T-helper 2 cell treated with Interferon-gamma antibody and Interleukin-4, amounts not matched to agents 5 μg/mL and 100 μg/mL, for 36 hours (primary cell): ENCODE results near the gene CNTN1.

Experiments
- DNase-seq: peaks from one replicate; pipeline ENCODE4 v3.0.0; 2021; ENCODE audit warnings: low spot score
- H3K27ac Mint-ChIP-seq: one replicate; pipeline ENCODE4 v1.8.0; 2021; ENCODE audit warnings: mild to moderate bottlenecking, mixed read lengths
- H3K27me3 Mint-ChIP-seq: one replicate; pipeline ENCODE4 v1.8.0; 2021; ENCODE audit warnings: low read depth, mixed read lengths
- H3K36me3 Mint-ChIP-seq: one replicate; pipeline ENCODE4 v1.8.0; 2021; ENCODE audit warnings: low read depth, mixed read lengths
- H3K4me1 Mint-ChIP-seq: one replicate; pipeline ENCODE4 v1.8.0; 2021; ENCODE audit warnings: low read depth, mixed read lengths
- H3K4me3 Mint-ChIP-seq: one replicate; pipeline ENCODE4 v1.8.0; 2022; ENCODE audit warnings: mild to moderate bottlenecking, moderate library complexity, mixed read lengths
- H3K9me3 Mint-ChIP-seq: one replicate; pipeline ENCODE4 v1.8.0; 2021; ENCODE audit warnings: mixed read lengths

The CNTN1 gene

GRCh38 chr12:40957417-40957816 lies 265.2 kb downstream of the CNTN1 start:
- Mint-ChIP-seq H3K4me1 (no peaks in the 10 kb centered on the region), H3K27me3 (no peaks in the 10 kb centered on the region), H3K9me3 (no peaks in the 10 kb centered on the region), H3K36me3 (no peaks in the 10 kb centered on the region), H3K27ac (no peak overlapping the region), H3K4me3 (no peak overlapping the region)
- no peak for DNase-seq

GRCh38 chr12:40959041-40959440 lies 266.8 kb downstream of the CNTN1 start:
- no peaks in the 10 kb centered on the region for H3K9me3 Mint-ChIP-seq
- no peaks in the 10 kb centered on the region for H3K4me1 Mint-ChIP-seq
- no peaks in the 10 kb centered on the region for H3K27me3 Mint-ChIP-seq
- no peak for DNase-seq
- H3K4me3 Mint-ChIP-seq = no peak overlapping the region
- H3K36me3 Mint-ChIP-seq = no peaks in the 10 kb centered on the region
- H3K27ac Mint-ChIP-seq = no peak overlapping the region

- DNase-seq = no peak
- no peaks in the 10 kb centered on the region for H3K9me3 Mint-ChIP-seq
- no peak overlapping the region for H3K27ac Mint-ChIP-seq
Observed at GRCh38 chr12:40963751-40964150, 271.5 kb downstream of the CNTN1 start.

GRCh38 chr12:40969796-40970195 lies 277.6 kb downstream of the CNTN1 start:
- Mint-ChIP-seq H3K4me1 (no peaks in the 10 kb centered on the region), H3K9me3 (no peaks in the 10 kb centered on the region), H3K27ac (no peak overlapping the region), H3K4me3 (no peak overlapping the region), H3K36me3 (no peaks in the 10 kb centered on the region), H3K27me3 (no peaks in the 10 kb centered on the region)
- DNase-seq = no peak

More at GRCh38 chr12:40963751-40964150, 271.5 kb downstream of the CNTN1 start:
- Mint-ChIP-seq H3K36me3 (no peaks in the 10 kb centered on the region), H3K4me1 (no peaks in the 10 kb centered on the region), H3K27me3 (no peaks in the 10 kb centered on the region), H3K4me3 (no peak overlapping the region)

- H3K36me3 Mint-ChIP-seq = no peaks in the 10 kb centered on the region
- no peaks in the 10 kb centered on the region for H3K4me1 Mint-ChIP-seq
- H3K4me3 Mint-ChIP-seq = no peak overlapping the region
- no peak overlapping the region for H3K27ac Mint-ChIP-seq
- no peaks in the 10 kb centered on the region for H3K9me3 Mint-ChIP-seq
- no peaks in the 10 kb centered on the region for H3K27me3 Mint-ChIP-seq
- DNase-seq = no peak
Observed at GRCh38 chr12:40970320-40970907, 278.2 kb downstream of the CNTN1 start.

GRCh38 chr12:40971911-40972310 lies 279.7 kb downstream of the CNTN1 start:
- Mint-ChIP-seq H3K4me1 (no peaks in the 10 kb centered on the region), H3K27ac (no peak overlapping the region), H3K9me3 (no peaks in the 10 kb centered on the region), H3K27me3 (no peaks in the 10 kb centered on the region), H3K36me3 (no peaks in the 10 kb centered on the region), H3K4me3 (no peak overlapping the region)
- DNase-seq = no peak

- DNase-seq = no peak
- H3K36me3 Mint-ChIP-seq = no peaks in the 10 kb centered on the region
- H3K4me3 Mint-ChIP-seq = no peak overlapping the region
- H3K27ac Mint-ChIP-seq = no peak overlapping the region
- H3K4me1 Mint-ChIP-seq = no peaks in the 10 kb centered on the region
- H3K9me3 Mint-ChIP-seq = no peaks in the 10 kb centered on the region
- H3K27me3 Mint-ChIP-seq = no peaks in the 10 kb centered on the region
Observed at GRCh38 chr12:40976546-40976945, 284.3 kb downstream of the CNTN1 start.

- Mint-ChIP-seq H3K9me3 (no peaks in the 10 kb centered on the region), H3K27ac (no peak overlapping the region), H3K4me1 (no peaks in the 10 kb centered on the region), H3K27me3 (no peaks in the 10 kb centered on the region), H3K4me3 (no peak overlapping the region), H3K36me3 (no peaks in the 10 kb centered on the region)
- no peak for DNase-seq
Observed at GRCh38 chr12:40980427-40980961, 288.3 kb downstream of the CNTN1 start.

- no peak for DNase-seq
- Mint-ChIP-seq H3K36me3 (no peaks in the 10 kb centered on the region), H3K27ac (no peak overlapping the region), H3K4me1 (no peaks in the 10 kb centered on the region), H3K27me3 (no peaks in the 10 kb centered on the region), H3K9me3 (no peaks in the 10 kb centered on the region), H3K4me3 (no peak overlapping the region)
Observed at GRCh38 chr12:40986001-40986400, 293.8 kb downstream of the CNTN1 start.

- H3K36me3 Mint-ChIP-seq = no peaks in the 10 kb centered on the region
- no peak overlapping the region for H3K27ac Mint-ChIP-seq
- no peak for DNase-seq
- H3K4me3 Mint-ChIP-seq = no peak overlapping the region
- no peaks in the 10 kb centered on the region for H3K4me1 Mint-ChIP-seq
- no peaks in the 10 kb centered on the region for H3K27me3 Mint-ChIP-seq
- H3K9me3 Mint-ChIP-seq = no peaks in the 10 kb centered on the region
Observed at GRCh38 chr12:40988355-40988754, 296.1 kb downstream of the CNTN1 start.

- Mint-ChIP-seq H3K9me3 (no peaks in the 10 kb centered on the region), H3K36me3 (no peaks in the 10 kb centered on the region)
- DNase-seq = no peak
Observed at GRCh38 chr12:40988824-40989223, 296.6 kb downstream of the CNTN1 start.

GRCh38 chr12:40989785-40990184 lies 297.5 kb downstream of the CNTN1 start:
- no peaks in the 10 kb centered on the region for H3K27me3 Mint-ChIP-seq
- H3K36me3 Mint-ChIP-seq = no peaks in the 10 kb centered on the region
- no peak for DNase-seq
- no peaks in the 10 kb centered on the region for H3K9me3 Mint-ChIP-seq
- no peaks in the 10 kb centered on the region for H3K4me1 Mint-ChIP-seq
- H3K4me3 Mint-ChIP-seq = no peak overlapping the region
- no peak overlapping the region for H3K27ac Mint-ChIP-seq

More at GRCh38 chr12:40988824-40989223, 296.6 kb downstream of the CNTN1 start:
- Mint-ChIP-seq H3K27me3 (no peaks in the 10 kb centered on the region), H3K4me1 (no peaks in the 10 kb centered on the region), H3K4me3 (no peak overlapping the region), H3K27ac (no peak overlapping the region)

- Mint-ChIP-seq H3K9me3 (no peaks in the 10 kb centered on the region), H3K27me3 (no peaks in the 10 kb centered on the region), H3K27ac (no peak overlapping the region)
Observed at GRCh38 chr12:40992158-40992557, 299.9 kb downstream of the CNTN1 start.

GRCh38 chr12:40992674-40993073 lies 300.4 kb downstream of the CNTN1 start:
- DNase-seq = no peak
- Mint-ChIP-seq H3K27me3 (no peaks in the 10 kb centered on the region), H3K27ac (no peak overlapping the region), H3K36me3 (no peaks in the 10 kb centered on the region), H3K4me1 (no peaks in the 10 kb centered on the region), H3K9me3 (no peaks in the 10 kb centered on the region), H3K4me3 (no peak overlapping the region)

More at GRCh38 chr12:40992158-40992557, 299.9 kb downstream of the CNTN1 start:
- no peak for DNase-seq
- no peaks in the 10 kb centered on the region for H3K4me1 Mint-ChIP-seq
- no peaks in the 10 kb centered on the region for H3K36me3 Mint-ChIP-seq
- H3K4me3 Mint-ChIP-seq = no peak overlapping the region

GRCh38 chr12:40993158-40993557 lies 300.9 kb downstream of the CNTN1 start:
- no peak for DNase-seq
- H3K27ac Mint-ChIP-seq = no peak overlapping the region
- H3K27me3 Mint-ChIP-seq = no peaks in the 10 kb centered on the region
- H3K36me3 Mint-ChIP-seq = no peaks in the 10 kb centered on the region
- H3K4me1 Mint-ChIP-seq = no peaks in the 10 kb centered on the region
- H3K4me3 Mint-ChIP-seq = no peak overlapping the region
- H3K9me3 Mint-ChIP-seq = no peaks in the 10 kb centered on the region
